ENCODE data around the gene PRAMEF7.
"Not testable (repeated sequence)": the region's sequence is repeated elsewhere in the genome, so short reads cannot be mapped to it uniquely, and the experiment has no call there.

PRAMEF7 gene

GRCh38 chr1:12916310-12916709 is at the start of gene PRAMEF7:
Gene PRAMEF7 (plus strand): TSS chr1:12916610. CDS start chr1:12917693, 1,083 bp downstream.
- not testable (repeated sequence) for DNase-seq (ENCODE audit: low read depth in 2 of 2)

- not testable (repeated sequence) for DNase-seq (ENCODE audit: low read depth in 2 of 2)
Measured at GRCh38 chr1:12878453-12878852, 38.0 kb upstream of the PRAMEF7 start.

- DNase-seq (ENCODE audit: low read depth in 2 of 2) = not testable (repeated sequence)
Measured at GRCh38 chr1:12886101-12886500, 30.3 kb upstream of the PRAMEF7 start, which contains the start of gene PRAMEF4. Gene PRAMEF4 (minus strand): TSS chr1:12886201. CDS start chr1:12883394, 2,807 bp downstream.

- DNase-seq (ENCODE audit: low read depth in 2 of 2) = not testable (repeated sequence)
Measured at GRCh38 chr1:12898170-12898569, 18.2 kb upstream of the PRAMEF7 start, which contains the start of gene PRAMEF10. Gene PRAMEF10 (minus strand): TSS chr1:12898270. CDS start chr1:12895847, 2,423 bp downstream.

- not testable (repeated sequence) for DNase-seq (ENCODE audit: low read depth in 2 of 2)
Measured at GRCh38 chr1:12899186-12899585, 17.2 kb upstream of the PRAMEF7 start.

GRCh38 chr1:12903793-12904572 is 12.4 kb upstream of the PRAMEF7 start:
- not testable (repeated sequence) for DNase-seq (ENCODE audit: low read depth in 2 of 2)

GRCh38 chr1:12921749-12922148 is 5.3 kb downstream of the PRAMEF7 start:
- DNase-seq (ENCODE audit: low read depth in 2 of 2) = not testable (repeated sequence)

- DNase-seq (ENCODE audit: low read depth in 2 of 2) = not testable (repeated sequence)
Measured at GRCh38 chr1:12924368-12924767, 8.0 kb downstream of the PRAMEF7 start.

- DNase-seq (ENCODE audit: low read depth in 2 of 2) = not testable (repeated sequence)
Measured at GRCh38 chr1:12947480-12947879, 31.1 kb downstream of the PRAMEF7 start, which contains the start of gene PRAMEF6. Gene PRAMEF6 (minus strand): TSS chr1:12947580. CDS start chr1:12942518, 5,062 bp downstream.

Measured in stimulated activated CD4-positive, alpha-beta T cell treated with anti-CD3 and anti-CD28 coated beads, Interleukin-4, amount 100 ng/mL, for 48 hours (primary cell).